GM06990 (cell line): ENCODE data around the gene DSCAML1.

ENCODE experiments used
- DNase-seq: peaks from one replicate; pipeline ENCODE4 v3.0.0-alpha.2; 2011; ENCODE audit not compliant: insufficient read length; ENCODE audit errors: extremely low read depth
- H3K27me3 ChIP-seq: replicated peaks from 2 replicates; pipeline ENCODE4 v1.6.0; 2011; ENCODE audit warnings: low read length; ENCODE audit not compliant: control insufficient read depth, insufficient read depth
- H3K36me3 ChIP-seq: 2 replicates; pipeline ENCODE4 v1.5.1; 2011; ENCODE audit warnings: low read length; ENCODE audit not compliant: control insufficient read depth, insufficient read depth
- H3K4me3 ChIP-seq: replicated peaks from 2 replicates; pipeline ENCODE4 v1.5.1; 2011; ENCODE audit warnings: low read depth, mild to moderate bottlenecking, control low read depth, low read length
- TF ChIP-seq, protein P1 (sequence below): IDR thresholded peaks from 2 replicates; pipeline ENCODE4 v1.5.1; 2011; ENCODE audit warnings: low read length, control low read depth, mild to moderate bottlenecking, inconsistent platforms; ENCODE audit not compliant: insufficient read depth, poor library complexity, severe bottlenecking

DSCAML1 gene

DNA sequence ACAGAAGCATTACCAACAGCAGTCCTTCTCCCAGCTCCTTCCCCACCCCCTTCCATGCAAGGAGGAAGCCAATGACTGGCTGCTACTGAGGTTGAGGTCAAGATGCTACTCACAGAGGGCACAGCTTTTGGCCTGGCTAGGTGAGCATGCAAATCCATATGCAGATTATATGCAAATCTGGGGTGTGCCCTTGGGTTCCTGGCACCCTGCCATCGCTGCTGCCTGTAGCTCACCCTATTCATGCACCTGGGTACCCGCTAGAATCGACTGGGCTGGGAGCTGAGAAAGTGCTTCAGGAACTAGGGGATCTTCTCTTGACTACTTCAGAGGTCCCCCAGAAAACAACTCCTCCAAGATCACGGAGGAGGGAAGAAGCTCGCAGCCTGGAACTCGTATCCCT lies 4.0 kb downstream of the DSCAML1 start:
- H3K27me3 ChIP-seq, result no peaks in the 10 kb centered on the region; the same call in none of the 2 replicates
- TF ChIP-seq, protein P1, sequence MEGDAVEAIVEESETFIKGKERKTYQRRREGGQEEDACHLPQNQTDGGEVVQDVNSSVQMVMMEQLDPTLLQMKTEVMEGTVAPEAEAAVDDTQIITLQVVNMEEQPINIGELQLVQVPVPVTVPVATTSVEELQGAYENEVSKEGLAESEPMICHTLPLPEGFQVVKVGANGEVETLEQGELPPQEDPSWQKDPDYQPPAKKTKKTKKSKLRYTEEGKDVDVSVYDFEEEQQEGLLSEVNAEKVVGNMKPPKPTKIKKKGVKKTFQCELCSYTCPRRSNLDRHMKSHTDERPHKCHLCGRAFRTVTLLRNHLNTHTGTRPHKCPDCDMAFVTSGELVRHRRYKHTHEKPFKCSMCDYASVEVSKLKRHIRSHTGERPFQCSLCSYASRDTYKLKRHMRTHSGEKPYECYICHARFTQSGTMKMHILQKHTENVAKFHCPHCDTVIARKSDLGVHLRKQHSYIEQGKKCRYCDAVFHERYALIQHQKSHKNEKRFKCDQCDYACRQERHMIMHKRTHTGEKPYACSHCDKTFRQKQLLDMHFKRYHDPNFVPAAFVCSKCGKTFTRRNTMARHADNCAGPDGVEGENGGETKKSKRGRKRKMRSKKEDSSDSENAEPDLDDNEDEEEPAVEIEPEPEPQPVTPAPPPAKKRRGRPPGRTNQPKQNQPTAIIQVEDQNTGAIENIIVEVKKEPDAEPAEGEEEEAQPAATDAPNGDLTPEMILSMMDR, result no peak
- H3K36me3 ChIP-seq, result no peaks in the 10 kb centered on the region
- no peak overlapping the region for H3K4me3 ChIP-seq
- DNase-seq, result no peak

DNA sequence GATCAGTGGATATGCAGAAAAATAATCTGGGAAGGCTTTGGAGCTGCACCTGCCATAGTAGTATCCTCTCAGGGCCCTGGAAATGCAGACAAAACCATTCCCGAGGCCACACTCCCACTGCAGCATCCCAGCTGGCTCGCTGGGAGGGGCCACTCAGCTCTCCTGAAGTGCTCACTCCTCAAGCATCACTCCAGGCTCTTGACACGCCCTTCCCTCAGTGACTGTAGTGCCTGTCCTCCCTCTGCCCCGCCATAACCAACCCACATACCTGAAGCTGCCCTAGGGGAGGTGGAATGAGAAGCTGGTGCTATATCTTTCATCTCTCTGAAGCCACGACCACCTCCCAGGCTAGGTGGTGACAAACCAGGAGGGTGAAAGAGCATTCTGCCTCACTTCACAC lies 4.8 kb downstream of the DSCAML1 start:
- no peak for DNase-seq
- Histone ChIP-seq H3K4me3 (no peak overlapping the region), H3K36me3 (no peaks in the 10 kb centered on the region), H3K27me3 (no peaks in the 10 kb centered on the region; the same call in none of the 2 replicates)
- TF ChIP-seq, protein P1, result no peak

DNA sequence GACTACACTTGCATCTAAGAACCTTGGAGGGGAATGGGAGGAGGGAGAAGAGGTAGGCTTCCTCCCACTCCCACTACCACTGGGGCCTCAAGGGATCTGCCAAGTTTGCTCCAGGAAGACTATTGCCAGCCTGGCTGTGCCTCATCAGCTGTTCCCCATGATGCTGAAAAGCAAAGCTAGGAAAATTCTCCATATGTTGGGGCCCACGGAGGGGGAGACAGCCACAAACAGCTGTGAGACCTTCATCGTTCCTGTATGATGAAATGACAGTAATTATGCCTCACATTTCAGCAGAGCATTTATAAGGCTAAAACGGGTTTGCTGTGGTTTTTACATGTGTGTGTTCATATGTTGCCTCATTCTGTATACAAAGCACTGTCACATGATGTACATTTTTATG lies 6.7 kb downstream of the DSCAML1 start:
- no peak overlapping the region for H3K4me3 ChIP-seq
- DNase-seq, result no peak
- H3K36me3 ChIP-seq, result no peaks in the 10 kb centered on the region
- no peaks in the 10 kb centered on the region; the same call in none of the 2 replicates for H3K27me3 ChIP-seq
- TF ChIP-seq, protein P1, result no peak

DNA sequence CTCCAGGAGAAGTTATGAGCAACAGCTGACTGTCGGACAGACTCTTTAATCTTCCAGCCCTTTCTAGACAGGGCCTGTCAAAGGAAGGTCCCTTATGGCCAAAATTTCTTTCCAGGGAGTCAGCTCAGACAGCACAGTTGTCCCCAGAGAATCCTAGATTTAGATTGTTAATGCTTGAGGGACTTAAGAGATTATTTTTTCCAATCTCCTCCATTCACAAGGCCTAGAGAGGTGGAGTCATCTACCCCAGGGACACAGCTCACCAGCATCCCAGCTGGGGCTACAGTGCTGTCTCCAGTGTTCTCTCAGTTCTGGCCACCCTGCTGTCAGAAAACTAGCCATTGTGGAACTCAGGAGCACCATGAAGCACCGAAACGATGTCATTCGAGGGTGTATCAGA lies 7.8 kb downstream of the DSCAML1 start:
- Histone ChIP-seq H3K27me3 (no peaks in the 10 kb centered on the region; the same call in none of the 2 replicates), H3K4me3 (no peak overlapping the region), H3K36me3 (no peaks in the 10 kb centered on the region)
- DNase-seq, result no peak
- TF ChIP-seq, protein P1, result no peak

DNA sequence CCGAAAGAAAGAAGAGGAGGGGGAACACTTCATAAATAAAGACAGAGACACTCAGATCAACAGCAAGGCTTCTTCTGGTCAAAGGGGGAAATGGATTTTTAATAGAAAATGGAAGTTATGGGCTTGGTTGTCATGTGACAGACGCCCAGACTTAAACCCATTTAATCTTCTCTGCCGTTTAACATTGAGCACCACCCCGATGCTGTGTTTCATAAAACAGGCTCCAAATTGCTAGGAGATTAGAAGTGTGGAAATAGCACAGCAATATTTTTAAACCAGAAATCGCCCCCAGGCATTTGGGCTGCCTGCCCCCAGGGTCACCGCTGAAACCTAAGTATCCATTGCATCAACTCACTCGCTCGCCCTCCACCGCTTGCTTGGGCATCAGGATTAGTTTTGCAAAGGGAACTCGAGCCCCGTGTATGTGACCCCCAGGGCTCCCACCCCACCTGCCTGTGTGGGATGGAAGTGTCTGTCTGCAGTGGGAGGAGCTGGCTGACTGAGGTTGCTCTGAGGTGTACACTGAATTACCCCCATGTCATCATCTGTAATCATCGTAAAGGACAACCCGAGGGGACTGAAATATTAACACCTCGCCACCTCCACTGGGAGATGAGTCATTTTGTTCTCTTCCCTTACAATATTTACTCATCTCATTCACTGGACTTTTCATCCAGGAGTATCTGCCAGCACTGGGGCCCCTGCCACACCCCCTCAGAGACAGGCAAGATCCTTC lies 10.7 kb downstream of the DSCAML1 start:
- no peak for DNase-seq
- TF ChIP-seq, protein P1, result no peak
- Histone ChIP-seq H3K4me3 (no peak overlapping the region), H3K36me3 (no peaks in the 10 kb centered on the region), H3K27me3 (no peaks in the 10 kb centered on the region; the same call in none of the 2 replicates)
